ENCODE results near the gene ZNF181. TPM values are rescaled to one million over a fixed set of nuclear protein-coding genes. Genes with fewer than 3 reads are reported as not detected.

The ZNF181 gene
- total and polyA plus RNA-seq, 4 experiments from 2014 or later, result 14.2 to 37.0 (median 23.8) TPM

DNA sequence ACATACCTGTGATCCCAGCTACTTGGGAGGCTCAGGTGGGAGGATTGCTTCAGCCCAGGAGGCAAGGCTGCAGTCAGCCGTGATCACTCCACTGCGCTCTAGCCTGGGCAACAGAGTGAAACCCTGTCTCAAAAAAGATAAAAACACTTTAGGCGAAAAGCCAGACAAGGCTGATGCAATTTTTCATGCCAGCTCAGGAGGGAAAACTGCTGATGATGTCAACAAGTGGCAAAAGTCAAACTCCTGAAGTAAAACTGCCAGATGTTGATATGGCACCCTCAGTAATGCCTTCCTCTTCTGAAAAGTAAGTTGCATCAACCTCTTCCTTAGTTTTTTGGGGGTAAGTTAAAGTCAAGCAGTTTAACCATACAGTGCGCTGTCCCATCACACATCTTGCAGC, 23.4 kb downstream of the ZNF181 start:
- Mint-ChIP-seq H3K36me3 (peaks cover 52 to 54% of the 10 kb centered on the region in 2 donors), H3K4me3 (no peak overlapping the region), H3K4me1 (no peaks in the 10 kb centered on the region), H3K27ac (no peak overlapping the region), H3K9me3 (peaks cover 9 to 96% (median 91%) of the 10 kb centered on the region in 8 donors), H3K27me3 (no peaks in the 10 kb centered on the region)
- Histone ChIP-seq H3K27me3 (ENCODE audit: insufficient read depth, low read length) (no peaks in the 10 kb centered on the region), H3K36me3 (ENCODE audit: insufficient read depth, low read length) (no peaks in the 10 kb centered on the region), H3K27ac (ENCODE audit: low read depth, low read length) (no peak overlapping the region), H3K9me3 (ENCODE audit: control insufficient read depth in 1 of 2, low read length in 2 of 2) (peaks cover 9 to 63% of the 10 kb centered on the region in 2 donors), H3K4me3 (ENCODE audit: low read length in 2 of 2) (no peak overlapping the region), H3K4me1 (ENCODE audit: insufficient read depth, low read length) (no peaks in the 10 kb centered on the region)
- intact Hi-C loops (cut with micrococcal nuclease), result no loop called here
- ChIA-PET POLR2A (ENCODE audit: partially characterized antibody) (no interaction called here), CTCF (ENCODE audit: partially characterized antibody) (no interaction called here)
- DNase-seq, result no peak

DNA sequence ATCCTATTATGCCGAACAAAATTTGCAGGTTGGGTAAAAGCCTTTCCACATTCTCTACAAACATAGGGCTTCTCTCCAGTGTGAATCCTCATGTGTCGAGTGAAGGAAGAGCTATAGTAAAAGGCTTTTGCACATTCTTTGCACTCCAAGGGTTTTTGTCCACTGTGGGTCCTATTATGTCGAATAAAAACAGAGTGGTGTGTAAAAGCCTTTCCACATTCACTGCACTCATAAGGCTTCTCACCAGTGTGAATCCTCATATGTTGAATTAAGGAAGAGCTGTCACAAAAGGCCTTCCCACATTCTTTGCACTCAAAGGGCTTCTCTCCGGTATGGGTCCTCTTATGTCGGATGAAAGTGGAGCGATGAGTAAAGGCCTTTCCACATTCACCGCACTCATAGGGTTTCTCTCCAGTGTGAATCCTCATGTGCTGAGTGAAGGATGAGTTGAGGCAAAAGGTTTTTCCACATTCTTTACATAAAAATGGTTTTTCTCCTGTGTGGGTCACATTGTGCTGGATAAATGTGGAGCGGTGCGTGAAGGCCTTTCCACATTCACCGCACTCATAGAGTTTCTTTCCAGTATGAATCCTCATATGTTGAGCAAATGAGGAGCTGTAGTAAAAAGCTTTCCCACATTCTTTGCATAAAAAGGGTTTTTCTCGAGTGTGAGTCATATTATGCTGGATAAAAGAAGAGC, 25.3 kb downstream of the ZNF181 start:
- peaks cover 7 to 95% (median 89%) of the 10 kb centered on the region in 8 donors for H3K9me3 Mint-ChIP-seq
- H3K4me3 Mint-ChIP-seq, result no peak overlapping the region
- H3K4me1 Mint-ChIP-seq, result no peaks in the 10 kb centered on the region
- H3K27ac ChIP-seq (ENCODE audit: low read depth, low read length), result no peak overlapping the region
- H3K27ac Mint-ChIP-seq, result no peak overlapping the region
- H3K4me3 ChIP-seq (ENCODE audit: low read length in 2 of 2), result no peak overlapping the region
- POLR2A ChIA-PET (ENCODE audit: partially characterized antibody), result no interaction called here
- intact Hi-C loops (cut with micrococcal nuclease), result no loop called here
- H3K36me3 ChIP-seq (ENCODE audit: insufficient read depth, low read length), result no peaks in the 10 kb centered on the region
- H3K36me3 Mint-ChIP-seq, result peaks cover 58 to 63% of the 10 kb centered on the region in 2 donors
- CTCF ChIA-PET (ENCODE audit: partially characterized antibody), result no interaction called here
- peaks cover 9 to 59% of the 10 kb centered on the region in 2 donors for H3K9me3 ChIP-seq (ENCODE audit: control insufficient read depth in 1 of 2, low read length in 2 of 2)
- no peaks in the 10 kb centered on the region for H3K27me3 ChIP-seq (ENCODE audit: insufficient read depth, low read length)
- no peak for DNase-seq
- H3K4me1 ChIP-seq (ENCODE audit: insufficient read depth, low read length), result no peaks in the 10 kb centered on the region
- no peaks in the 10 kb centered on the region for H3K27me3 Mint-ChIP-seq

DNA sequence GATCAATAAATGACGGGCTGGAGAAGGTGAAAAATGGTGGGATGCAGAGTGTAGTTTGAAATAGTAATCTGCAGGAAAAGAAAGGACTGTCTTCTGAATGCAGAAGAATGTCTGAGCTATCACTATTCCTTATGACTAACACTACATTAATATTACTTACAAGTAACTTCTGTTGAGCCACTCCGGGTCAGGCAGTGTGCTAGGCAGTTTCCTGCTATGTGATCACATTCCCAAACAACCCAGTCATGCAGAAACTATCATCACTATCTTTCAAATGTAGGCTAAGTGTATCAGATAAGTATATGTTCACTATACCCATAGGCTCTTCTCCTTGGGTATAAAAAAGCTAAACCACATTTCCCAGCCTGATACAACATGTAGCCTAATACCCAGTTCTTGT, 32.3 kb downstream of the ZNF181 start:
- Mint-ChIP-seq H3K9me3 (peaks cover 2 to 52% (median 36%) of the 10 kb centered on the region in 8 donors), H3K36me3 (peaks cover 68 to 82% of the 10 kb centered on the region in 2 donors), H3K4me1 (peaks cover under 1 to 3% (median 2%) of the 10 kb centered on the region in 4 donors), H3K27me3 (no peaks in the 10 kb centered on the region), H3K27ac (no peak overlapping the region), H3K4me3 (no peak overlapping the region)
- POLR2A ChIA-PET (ENCODE audit: partially characterized antibody), result no interaction called here
- H3K36me3 ChIP-seq (ENCODE audit: insufficient read depth, low read length), result peaks cover 9% of the 10 kb centered on the region
- intact Hi-C loops (cut with micrococcal nuclease), result no loop called here
- H3K9me3 ChIP-seq (ENCODE audit: control insufficient read depth in 1 of 2, low read length in 2 of 2), result peaks cover 0 to 12% of the 10 kb centered on the region in 2 donors
- H3K4me1 ChIP-seq (ENCODE audit: insufficient read depth, low read length), result no peaks in the 10 kb centered on the region
- H3K4me3 ChIP-seq (ENCODE audit: low read length in 2 of 2), result no peak overlapping the region
- CTCF ChIA-PET (ENCODE audit: partially characterized antibody), result no interaction called here
- no peak overlapping the region for H3K27ac ChIP-seq (ENCODE audit: low read depth, low read length)
- no peaks in the 10 kb centered on the region for H3K27me3 ChIP-seq (ENCODE audit: insufficient read depth, low read length)
- no peak for DNase-seq

DNA sequence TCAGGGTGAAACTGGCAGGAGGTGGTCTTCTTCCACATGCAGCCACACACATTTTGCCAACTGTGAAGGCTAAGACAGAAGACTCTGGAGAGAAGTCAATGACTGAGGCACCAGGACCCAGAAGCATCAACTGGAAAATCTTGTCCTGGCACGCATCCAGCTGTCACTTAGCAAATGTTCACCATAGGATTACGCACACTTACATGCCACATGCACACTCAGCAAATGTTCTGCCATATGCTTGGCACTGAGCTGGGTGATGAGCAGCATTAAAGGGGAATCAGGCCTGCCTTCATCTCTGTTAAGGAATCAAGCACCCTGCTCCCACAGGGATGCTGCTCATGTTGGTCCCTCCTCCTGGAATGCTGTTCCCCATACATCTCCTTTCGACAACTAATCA, 33.9 kb downstream of the ZNF181 start:
- Histone ChIP-seq H3K9me3 (ENCODE audit: control insufficient read depth in 1 of 2, low read length in 2 of 2) (peaks cover 0 to 5% of the 10 kb centered on the region in 2 donors), H3K4me1 (ENCODE audit: insufficient read depth, low read length) (peaks cover 9% of the 10 kb centered on the region), H3K27me3 (ENCODE audit: insufficient read depth, low read length) (no peaks in the 10 kb centered on the region), H3K27ac (ENCODE audit: low read depth, low read length) (no peak overlapping the region), H3K36me3 (ENCODE audit: insufficient read depth, low read length) (peaks cover 9% of the 10 kb centered on the region), H3K4me3 (ENCODE audit: low read length in 2 of 2) (no peak overlapping the region)
- peaks cover 2 to 36% (median 21%) of the 10 kb centered on the region in 8 donors for H3K9me3 Mint-ChIP-seq
- H3K27ac Mint-ChIP-seq, result no peak overlapping the region
- H3K36me3 Mint-ChIP-seq, result peaks cover 58 to 70% of the 10 kb centered on the region in 2 donors
- intact Hi-C loops (cut with micrococcal nuclease), result no loop called here
- H3K27me3 Mint-ChIP-seq, result no peaks in the 10 kb centered on the region
- H3K4me3 Mint-ChIP-seq, result no peak overlapping the region
- POLR2A ChIA-PET (ENCODE audit: partially characterized antibody), result no interaction called here
- CTCF ChIA-PET (ENCODE audit: partially characterized antibody), result no interaction called here
- H3K4me1 Mint-ChIP-seq, result peaks cover 10 to 17% (median 14%) of the 10 kb centered on the region in 4 donors
- no peak for DNase-seq

DNA sequence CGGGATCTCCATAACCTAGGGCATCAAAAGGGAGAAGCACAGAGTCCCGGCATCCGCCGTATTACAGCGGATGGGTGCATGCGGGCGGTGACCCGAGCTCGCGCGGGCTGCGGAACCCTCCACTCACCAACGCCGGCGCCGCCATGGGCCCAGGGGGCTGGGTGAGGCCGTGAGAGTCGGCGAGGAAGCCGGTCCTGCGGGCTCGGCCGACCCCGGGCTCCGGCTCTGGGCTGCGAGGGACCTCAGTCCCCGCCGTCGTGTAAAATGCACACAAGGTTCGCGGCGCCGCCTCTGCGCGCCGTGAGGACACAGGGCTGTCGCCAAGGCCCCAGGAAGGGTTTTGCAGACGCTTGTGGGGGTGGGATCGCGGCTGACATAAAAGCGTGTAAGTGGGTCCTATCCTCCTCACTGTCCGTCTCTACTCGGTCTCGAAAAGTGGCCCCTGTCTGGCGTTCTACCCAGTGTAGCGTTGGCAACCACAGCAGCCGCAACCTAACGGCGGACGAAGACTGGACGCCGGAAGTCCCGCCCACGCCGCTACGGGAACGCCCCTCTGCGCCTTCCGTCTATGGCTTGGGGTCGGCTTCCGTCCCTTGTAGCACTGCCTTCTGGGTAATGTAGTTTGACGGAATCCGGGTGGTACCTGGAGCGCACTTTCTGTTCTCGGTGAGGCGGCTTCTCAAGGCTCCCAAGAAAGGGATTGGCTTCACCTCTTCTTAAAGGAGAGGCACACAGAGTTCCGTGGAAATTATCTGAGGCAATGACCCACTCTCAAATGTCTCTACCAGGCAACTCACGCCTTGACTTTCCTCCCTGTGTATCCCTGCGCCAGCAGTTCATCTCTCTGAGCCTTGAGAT, 38.9 kb downstream of the ZNF181 start, which contains the start of gene ZNF599:
ZNF599 (minus strand) TSS at position 519 of the 858 bp plus-strand sequence; CDS start at position 145, 374 bp downstream.
- POLR2A ChIA-PET (ENCODE audit: partially characterized antibody), result interaction anchor here (0.7 to 2.3 kb wide), 6 partner anchors 37 to 257 kb away, joined by 3 to 10 read pairs (median 4); partner anchors contain the start of genes SCGB2B2, ZNF181 and ZNF302
- H3K27ac ChIP-seq (ENCODE audit: low read depth, low read length), result peak within 1 kb of the TSS; percentile 68

DNA sequence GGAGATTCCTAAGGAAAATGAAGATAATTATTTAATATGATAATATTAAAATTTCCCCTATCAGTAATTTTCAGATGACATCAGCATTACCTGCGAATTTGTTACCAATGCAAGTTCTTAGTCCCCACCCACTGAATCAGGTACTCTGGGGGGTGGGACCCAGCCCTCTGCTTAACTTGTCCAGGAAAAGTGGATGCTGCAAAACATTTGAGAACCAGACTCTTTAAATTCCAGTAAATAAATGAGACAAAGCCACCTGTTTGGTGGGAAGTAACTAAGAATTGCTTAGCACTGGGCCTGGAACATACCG, 39.5 kb downstream of the ZNF181 start:
- no peak overlapping the region for H3K27ac ChIP-seq (ENCODE audit: low read depth, low read length)
- peaks cover 13 to 23% (median 19%) of the 10 kb centered on the region in 4 donors for H3K4me1 Mint-ChIP-seq

More for the DNA sequence above, 38.9 kb downstream of the ZNF181 start, which contains the start of gene ZNF599:
- H3K27me3 ChIP-seq (ENCODE audit: insufficient read depth, low read length), result no peaks in the 10 kb centered on the region
- peak; percentile 87 to 89 (median 88) for DNase-seq
- H3K9me3 Mint-ChIP-seq, result peaks cover 0 to 3% (median 1%) of the 10 kb centered on the region in 8 donors
- peaks cover 13 to 23% (median 19%) of the 10 kb centered on the region in 4 donors for H3K4me1 Mint-ChIP-seq
- H3K36me3 ChIP-seq (ENCODE audit: insufficient read depth, low read length), result peaks cover 4% of the 10 kb centered on the region
- H3K36me3 Mint-ChIP-seq, result peaks cover 16 to 25% of the 10 kb centered on the region in 2 donors
- H3K27me3 Mint-ChIP-seq, result peaks cover 0 to 4% of the 10 kb centered on the region in 2 donors
- no peaks in the 10 kb centered on the region for H3K9me3 ChIP-seq (ENCODE audit: control insufficient read depth in 1 of 2, low read length in 2 of 2)
- peak within 1 kb of the TSS; percentile 86 to 98 (median 97) for H3K27ac Mint-ChIP-seq
- intact Hi-C loops (cut with micrococcal nuclease), result loop anchor here (1.0 to 5.0 kb wide), 3 partner anchors 40 to 974 kb away; partner anchors contain the start of genes LIN37, PSENEN, SCGB2B2 and U2AF1L4
- H3K4me1 ChIP-seq (ENCODE audit: insufficient read depth, low read length), result peaks cover 9% of the 10 kb centered on the region
- H3K4me3 ChIP-seq (ENCODE audit: low read length in 2 of 2), result peak within 1 kb of the TSS; percentile 55 to 93
- CTCF ChIA-PET (ENCODE audit: partially characterized antibody), result interaction anchor here (0.9 to 2.0 kb wide), 2 partner anchors 154 to 156 kb away, joined by 4 to 5 read pairs; partner anchors contain the start of gene ZNF30
- peak within 1 kb of the TSS; percentile 93 to 98 (median 97) for H3K4me3 Mint-ChIP-seq

More for the DNA sequence above, 39.5 kb downstream of the ZNF181 start:
- ChIA-PET CTCF (ENCODE audit: partially characterized antibody) (no interaction called here), POLR2A (ENCODE audit: partially characterized antibody) (interaction anchor here (0.7 kb wide), 1 partner anchor 87 kb away, joined by 3 read pairs; no protein-coding TSS in a partner anchor)
- H3K4me3 ChIP-seq (ENCODE audit: low read length in 2 of 2), result peak overlapping the region in 1 of 2 donors; percentile 93
- Mint-ChIP-seq H3K27ac (peak overlapping the region in 3 of 7 donors; percentile 22 to 97 (median 86)), H3K4me3 (peak overlapping the region; percentile 93 to 98 (median 97)), H3K36me3 (peaks cover 10 to 19% of the 10 kb centered on the region in 2 donors), H3K27me3 (peaks cover 2 to 4% of the 10 kb centered on the region in 2 donors), H3K9me3 (peaks cover 0 to 6% (median 3%) of the 10 kb centered on the region in 8 donors)
- H3K9me3 ChIP-seq (ENCODE audit: control insufficient read depth in 1 of 2, low read length in 2 of 2), result no peaks in the 10 kb centered on the region
- intact Hi-C loops (cut with micrococcal nuclease), result loop anchor here (1.0 to 5.0 kb wide), 3 partner anchors 40 to 974 kb away; partner anchors contain the start of genes LIN37, PSENEN, SCGB2B2 and U2AF1L4
- peaks cover 4% of the 10 kb centered on the region for H3K36me3 ChIP-seq (ENCODE audit: insufficient read depth, low read length)
- DNase-seq, result no peak
- H3K4me1 ChIP-seq (ENCODE audit: insufficient read depth, low read length), result peaks cover 9% of the 10 kb centered on the region
- H3K27me3 ChIP-seq (ENCODE audit: insufficient read depth, low read length), result no peaks in the 10 kb centered on the region
